Fibroblast of the conjunctiva (primary cell): ENCODE data around the gene GGN.
A peak's percentile ranks its signal among the peaks of the same experiment; 100 is the strongest.
"Not testable (repeated sequence)": the region's sequence is repeated elsewhere in the genome, so short reads cannot be mapped to it uniquely, and the experiment has no call there.

Source experiments
- DNase-seq: peaks from one replicate; pipeline ENCODE4 v3.0.0-alpha.2; 2010; ENCODE audit warnings: low read depth

Gene GGN

DNA sequence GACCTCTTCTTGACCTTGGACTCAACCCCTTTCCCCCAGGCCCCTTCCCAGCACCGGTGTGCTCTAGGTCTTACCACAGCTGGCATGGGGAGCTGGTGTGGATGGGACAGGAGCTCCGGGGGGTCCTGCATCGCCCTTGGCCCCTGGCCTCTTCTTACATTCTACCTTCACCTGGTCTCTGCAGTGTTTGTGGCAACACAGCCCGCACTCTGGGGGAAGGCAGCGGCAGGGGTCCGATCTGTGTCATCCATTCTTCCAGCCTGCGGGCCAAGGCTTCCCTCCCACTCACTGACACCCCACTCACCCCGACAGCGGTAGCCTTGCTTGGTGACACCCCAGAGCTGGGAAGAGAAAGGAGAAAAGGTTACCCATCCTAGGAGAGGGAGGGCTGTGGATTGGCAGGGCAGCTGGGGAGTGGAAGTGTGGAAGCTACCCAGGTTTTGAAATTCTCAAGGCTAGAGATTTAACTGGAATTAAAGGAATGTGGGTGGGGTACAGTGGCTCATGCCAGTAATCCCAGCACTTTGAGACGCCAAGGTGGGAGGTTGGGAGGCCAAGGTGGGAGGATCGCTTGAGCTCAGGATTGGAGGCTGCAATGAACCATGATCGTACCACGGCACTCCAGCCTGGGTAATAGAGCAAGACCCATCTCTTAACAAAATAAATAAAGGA lies 23.3 kb upstream of the GGN start:
- DNase-seq, result no peak

DNA sequence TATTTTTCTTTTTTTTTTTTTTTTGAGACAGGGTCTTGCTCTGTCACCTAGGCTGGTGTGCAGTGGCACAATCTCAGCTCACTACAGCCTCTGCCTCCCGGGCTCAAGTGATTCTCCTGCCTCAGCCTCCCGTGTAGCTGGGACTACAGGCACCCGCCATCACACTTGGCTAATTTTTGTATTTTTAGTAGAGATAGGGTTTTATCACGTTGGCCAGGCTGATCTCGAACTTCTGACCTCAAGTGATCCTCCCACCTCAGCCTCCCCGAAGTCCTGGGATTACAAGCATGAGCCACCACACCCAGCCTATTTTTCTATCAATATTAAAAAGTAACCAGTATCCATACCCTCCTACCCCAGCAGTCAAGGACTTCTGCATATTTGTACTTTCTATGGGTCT lies 22.6 kb upstream of the GGN start:
- not testable (repeated sequence) for DNase-seq

DNA sequence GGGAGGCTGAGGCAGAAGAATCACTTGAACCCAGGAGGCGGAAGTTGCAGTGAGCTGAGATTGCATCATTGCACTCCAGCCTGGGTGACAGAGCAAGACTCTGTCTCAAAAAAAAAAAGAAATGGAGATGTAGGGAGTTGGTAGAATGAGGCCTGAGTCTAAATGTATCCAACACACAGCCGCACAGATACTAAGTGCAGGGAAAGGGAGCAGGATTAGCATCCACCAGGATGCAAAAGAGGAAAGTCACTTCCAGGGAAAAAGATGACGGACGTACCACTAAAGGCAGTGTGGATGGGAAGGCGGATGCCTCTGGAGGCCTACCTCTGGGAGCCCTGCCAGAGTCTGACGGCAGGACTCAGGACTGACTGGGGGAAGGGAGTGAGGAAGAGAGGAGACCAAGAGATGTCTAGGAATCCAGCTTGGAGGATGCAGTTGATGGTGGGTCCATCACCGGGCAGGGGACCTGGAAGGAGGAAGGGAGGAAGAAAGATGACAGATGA lies 21.8 kb upstream of the GGN start:
- no peak for DNase-seq

DNA sequence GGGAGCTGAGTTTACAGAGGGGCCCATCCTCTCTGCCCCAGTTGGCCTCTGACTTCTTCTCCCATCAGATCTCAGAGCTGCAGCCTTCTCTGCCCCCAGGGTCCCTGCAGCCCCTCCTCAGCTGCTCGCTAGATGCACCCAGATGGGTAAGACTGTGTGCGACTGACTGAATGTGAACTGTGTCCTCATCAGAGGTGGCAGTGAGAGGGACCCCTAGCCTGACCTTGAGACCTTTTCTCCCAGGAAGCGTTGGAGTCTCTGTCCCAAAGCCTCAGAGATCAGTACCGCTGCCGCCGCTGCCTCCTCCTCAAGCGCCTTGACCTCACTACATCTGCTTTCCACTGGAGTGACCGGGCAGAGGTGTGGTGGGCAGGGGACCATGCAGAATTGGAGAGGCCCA lies 17.4 kb upstream of the GGN start:
- no peak for DNase-seq

DNA sequence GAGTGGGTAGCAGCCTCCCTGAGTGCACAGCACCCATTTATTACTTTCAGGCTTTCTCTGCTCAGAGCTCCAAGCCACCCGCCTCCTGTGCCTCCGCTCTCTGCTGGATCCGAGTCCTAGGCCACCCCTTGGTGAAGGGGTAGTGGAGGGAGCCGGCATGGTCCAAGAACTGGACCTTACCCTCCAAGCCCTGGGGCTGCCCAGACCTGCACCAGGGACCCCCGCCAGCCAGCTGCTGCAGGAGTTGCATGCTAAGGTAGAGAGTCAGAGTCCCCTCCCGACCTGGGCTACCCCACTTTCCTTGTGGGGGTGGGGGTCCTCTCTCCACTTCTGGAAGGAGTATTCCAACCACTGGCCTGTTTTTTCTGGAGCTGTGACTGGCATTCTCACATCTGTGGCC lies 17.0 kb upstream of the GGN start:
- no peak for DNase-seq

DNA sequence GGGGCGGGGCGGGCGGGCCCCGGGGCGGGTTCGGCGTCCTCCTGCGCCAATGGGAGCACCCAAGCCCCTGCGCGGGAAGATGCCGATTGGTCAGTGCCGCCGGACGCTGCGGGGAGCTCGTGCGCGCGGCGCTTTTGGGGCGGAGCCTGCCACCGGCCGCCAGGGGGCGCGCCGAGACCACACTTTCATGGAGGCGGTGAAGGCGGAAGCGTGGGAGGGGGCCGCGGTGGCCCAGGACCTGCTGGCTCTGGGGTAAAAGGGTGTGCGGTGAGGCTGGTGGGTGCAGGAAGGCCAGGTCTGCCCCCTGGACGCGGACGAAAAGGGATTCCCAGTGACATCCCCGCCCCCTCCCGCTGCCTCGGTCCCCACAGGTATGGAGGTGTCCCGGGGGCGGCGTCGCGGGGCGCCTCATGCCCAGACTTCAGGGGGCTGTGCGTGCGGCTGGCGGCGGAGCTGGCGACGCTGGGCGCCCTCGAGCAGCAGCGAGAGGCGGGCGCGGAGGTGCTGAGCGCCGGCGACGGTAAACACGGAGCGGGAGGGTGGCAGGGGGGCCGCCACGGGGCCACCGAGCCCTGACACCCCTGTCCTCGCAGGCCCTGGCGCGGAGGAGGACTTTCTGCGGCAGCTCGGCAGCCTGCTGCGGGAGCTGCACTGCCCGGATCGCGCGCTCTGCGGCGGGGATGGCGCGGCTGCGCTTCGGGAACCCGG lies 15.3 kb upstream of the GGN start, which contains the start of gene FAM98C:
TSS of gene FAM98C (plus strand) at position 127 of the 708 bp plus-strand sequence. CDS start at position 188, 61 bp downstream.
- DNase-seq, result peak; percentile 91

DNA sequence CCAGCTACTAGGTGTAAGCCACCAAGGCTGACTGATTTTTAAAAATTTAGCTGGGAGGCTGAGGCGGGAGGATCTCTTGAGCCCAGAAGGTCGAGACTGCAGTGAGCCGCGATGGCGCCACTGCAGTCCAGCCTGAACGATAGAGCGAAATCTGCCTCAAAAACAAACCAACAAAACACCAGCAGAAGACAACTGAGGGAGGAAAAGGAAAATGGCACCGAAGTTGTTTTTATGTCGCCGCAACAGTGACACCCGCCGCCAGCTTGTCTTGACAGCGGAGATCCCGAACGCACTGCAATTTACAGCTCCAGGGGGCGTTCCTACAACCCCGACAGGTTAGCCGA lies 14.8 kb upstream of the GGN start:
- no peak for DNase-seq

DNA sequence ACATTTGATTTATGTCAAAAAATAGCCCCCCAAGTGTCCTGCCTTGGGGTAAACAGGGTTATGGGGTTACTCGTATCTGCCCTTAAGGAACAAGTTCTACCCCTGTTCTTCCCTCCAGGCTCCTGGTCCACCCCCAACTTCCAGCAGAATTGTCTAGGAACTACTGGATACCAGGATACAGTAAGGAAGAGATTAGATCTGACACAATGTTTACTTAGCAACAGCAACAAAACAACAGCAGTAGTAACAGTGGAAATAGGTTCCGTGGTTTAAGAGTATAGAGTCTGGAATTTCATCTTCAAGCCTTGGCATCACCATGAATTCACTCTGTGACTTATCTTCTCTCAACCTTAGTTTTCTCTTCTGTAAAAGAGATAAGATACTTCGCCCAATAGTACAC lies 13.3 kb upstream of the GGN start:
- DNase-seq, result no peak

DNA sequence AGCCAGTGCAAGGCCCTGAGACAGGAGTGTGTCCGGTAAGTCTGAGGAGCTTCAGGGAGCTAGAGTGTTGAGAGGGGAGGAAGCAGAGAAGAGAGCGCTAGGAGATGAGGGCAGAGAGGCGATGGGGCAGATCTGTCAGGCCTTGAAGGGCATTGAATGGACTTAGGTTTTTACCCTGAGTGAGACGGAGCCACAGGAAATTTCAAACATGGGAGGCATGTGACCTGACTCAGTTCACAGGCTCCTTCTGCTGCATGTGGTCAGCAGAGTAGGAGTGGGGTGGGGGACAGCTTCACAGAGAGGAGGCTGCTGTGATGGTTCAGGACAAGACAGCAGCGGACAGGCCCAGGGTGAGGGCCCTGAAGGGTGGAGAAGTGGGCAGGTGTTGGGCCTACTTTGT lies 12.5 kb upstream of the GGN start:
- no peak for DNase-seq

DNA sequence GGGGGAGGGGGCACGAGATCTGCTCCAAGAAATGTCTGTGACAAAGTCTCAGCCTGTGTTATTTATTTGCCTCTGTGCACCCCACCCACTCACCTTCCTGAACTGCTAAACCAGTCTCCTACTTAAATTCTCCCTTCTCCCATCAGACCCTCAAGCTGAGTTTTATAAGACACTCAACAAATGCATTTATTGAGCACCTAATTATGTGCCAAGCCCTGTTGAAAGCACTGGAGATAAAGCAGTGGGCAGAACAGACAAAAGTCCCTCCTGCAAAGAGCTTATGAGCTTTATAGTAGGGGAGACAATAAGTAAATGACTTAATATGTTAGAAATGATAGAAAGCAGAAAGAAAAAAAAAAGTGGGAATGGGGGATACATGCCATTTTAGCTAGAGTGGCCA lies 11.7 kb upstream of the GGN start:
- no peak for DNase-seq

DNA sequence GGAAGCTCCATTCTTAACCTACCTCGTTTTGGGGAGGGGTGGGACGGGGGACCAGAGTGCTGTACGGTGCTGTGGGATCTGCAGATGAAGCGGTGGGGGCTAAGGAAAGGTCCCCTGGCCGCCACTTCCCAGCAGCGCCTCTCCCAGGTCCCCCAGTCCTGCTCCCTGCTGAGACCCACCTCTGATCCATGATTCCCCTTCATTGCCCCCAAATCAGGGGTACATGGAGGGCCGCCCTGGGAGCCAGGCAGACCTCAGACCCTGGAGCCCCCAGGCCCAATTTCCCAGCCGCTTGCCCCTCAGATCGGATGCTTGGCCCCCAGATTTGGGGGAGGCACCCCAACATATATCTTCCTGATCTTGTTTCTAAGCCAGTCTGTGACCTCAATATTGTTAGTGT lies 11.2 kb upstream of the GGN start:
- no peak for DNase-seq

DNA sequence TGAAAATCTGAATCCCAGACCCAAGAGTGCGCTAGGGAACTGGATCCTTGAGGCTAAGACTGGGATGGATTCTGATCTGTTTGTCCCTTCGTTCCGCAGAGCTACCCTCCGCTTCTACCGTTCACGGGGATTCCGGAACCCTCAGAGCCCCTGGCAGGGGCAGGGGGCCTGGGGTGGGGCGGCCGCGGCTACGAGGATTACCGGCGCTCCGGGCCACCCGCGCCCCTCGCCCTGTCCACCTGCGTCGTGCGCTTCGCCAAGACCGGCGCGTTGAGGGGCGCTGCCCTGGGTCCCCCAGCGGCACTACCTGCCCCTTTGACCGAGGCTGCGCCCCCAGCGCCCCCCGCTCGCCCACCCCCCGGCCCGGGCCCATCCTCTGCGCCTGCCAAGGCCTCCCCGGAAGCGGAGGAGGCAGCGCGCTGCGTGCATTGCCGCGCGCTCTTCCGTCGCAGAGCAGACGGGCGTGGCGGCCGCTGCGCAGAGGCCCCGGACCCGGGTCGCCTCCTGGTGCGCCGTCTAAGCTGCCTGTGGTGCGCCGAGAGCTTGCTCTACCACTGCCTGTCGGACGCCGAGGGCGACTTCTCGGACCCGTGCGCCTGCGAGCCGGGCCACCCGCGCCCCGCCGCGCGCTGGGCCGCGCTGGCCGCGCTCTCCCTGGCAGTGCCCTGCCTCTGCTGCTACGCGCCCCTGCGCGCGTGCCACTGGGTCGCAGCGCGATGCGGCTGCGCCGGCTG lies 7.7 kb upstream of the GGN start:
- no peak for DNase-seq

DNA sequence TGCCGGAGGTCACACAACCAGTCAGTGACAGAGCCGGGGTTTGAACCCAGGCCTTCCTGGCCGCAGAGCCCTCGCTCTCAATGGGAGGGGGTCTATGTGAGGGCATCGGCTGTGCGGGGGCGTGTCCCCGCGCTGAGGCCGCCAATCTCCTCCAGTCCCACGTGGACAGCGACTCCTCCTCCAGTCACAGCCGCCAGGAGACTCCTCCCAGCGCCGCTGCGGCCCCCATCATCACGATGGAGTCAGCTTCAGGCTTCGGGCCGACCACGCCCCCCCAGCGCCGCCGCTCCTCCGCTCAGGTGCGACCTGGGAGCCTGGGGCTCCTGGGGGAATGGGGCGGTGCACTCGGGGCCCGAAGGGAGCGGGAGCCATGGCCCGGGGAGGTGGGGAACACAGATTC lies 6.7 kb upstream of the GGN start:
- no peak for DNase-seq

DNA sequence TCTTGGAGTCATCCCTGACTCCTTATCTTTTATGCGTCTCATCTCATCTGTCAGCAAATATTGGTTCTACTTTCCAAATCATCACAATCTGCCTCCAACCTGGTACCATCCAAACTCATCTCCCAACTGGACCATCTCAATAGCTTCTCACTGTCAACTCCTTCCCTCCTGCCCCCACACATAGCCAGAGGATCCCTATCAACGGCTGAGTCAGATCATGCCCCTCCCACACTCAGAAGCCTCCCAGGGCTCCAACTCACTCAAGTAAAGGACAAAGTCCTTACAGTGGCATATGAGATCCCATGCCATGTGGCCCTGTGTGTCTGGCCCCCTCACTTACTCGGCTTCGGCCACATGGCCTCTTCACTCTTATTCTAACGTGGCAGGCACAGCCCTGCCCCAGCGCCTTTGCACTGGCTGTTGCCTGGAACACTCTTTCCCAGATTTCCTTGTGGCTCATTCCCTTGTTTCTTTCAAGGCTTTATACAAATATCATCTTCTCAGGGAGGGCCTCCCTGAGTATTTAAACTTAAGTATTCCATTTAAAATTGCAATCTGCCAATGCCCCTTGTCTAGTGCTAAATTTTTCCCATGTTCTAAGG lies 5.0 kb upstream of the GGN start:
- no peak for DNase-seq

DNA sequence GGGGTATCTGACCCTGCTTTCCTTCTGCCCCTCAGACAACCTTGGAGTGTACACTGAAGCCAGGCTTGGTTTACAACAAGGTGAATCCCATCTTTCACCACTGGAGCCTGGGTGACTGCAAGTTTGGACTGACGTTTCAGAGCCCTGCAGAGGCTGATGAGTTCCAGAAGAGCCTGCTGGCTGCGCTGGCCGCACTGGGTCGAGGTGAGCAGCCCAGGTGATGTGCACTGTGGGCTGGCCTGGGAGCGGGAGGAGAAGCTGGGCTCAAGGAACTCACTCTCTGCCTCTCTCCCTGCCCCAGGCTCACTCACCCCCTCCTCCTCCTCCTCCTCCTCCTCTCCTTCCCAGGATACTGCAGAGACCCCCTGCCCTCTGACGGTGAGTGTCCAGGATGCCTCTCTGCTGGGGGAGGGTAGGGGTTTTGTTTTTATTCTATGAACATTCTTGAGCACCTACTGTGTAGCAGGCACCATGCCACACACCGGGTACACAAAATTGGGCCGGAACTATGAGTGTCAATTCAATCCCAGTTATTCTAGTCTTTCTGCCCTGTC lies 4.2 kb upstream of the GGN start:
- DNase-seq, result no peak

DNA sequence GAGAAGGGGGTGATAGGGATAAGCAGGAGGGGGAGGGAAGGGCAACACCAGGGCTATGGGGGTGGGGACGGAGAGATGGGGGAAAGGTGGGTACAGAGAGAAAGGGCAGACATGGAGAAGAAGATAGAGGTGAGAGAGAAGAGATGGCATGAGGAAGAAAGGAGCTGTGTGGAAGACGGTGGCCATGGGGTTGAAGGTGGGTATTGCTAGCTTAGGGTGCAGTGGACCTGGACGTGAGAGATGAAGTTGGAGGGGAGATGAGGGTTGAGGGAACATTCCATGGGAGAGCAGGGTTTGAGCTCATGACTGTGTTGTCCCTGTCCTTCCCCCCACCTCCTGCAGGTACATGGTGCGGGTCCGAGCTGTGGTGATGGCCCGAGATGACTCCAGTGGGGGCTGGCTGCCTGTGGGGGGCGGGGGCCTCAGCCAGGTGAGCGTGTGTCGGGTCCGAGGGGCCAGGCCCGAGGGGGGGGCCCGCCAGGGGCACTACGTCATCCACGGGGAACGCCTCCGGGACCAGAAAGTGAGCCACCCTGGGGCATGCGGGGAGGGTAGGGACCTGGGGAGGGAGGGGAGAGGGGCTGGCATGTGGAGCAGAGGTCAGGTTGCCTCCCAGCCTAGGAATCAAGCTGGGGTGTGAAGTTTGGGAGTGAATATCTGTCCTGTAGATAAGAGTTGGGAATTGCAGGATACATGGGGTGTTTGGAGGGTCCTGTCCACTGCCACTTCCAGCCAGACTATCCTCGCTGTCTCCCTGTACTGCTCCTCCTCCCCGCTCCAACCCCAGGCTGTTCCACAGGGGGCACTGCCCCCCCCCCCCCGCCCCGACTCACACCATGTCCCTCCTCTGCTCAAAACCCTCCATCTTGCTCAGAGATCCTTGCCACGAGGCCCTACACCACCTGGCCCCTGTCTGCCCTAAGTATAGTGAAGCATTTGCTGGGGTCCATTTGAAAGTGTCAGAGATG lies 2.4 kb upstream of the GGN start:
- no peak for DNase-seq

DNA sequence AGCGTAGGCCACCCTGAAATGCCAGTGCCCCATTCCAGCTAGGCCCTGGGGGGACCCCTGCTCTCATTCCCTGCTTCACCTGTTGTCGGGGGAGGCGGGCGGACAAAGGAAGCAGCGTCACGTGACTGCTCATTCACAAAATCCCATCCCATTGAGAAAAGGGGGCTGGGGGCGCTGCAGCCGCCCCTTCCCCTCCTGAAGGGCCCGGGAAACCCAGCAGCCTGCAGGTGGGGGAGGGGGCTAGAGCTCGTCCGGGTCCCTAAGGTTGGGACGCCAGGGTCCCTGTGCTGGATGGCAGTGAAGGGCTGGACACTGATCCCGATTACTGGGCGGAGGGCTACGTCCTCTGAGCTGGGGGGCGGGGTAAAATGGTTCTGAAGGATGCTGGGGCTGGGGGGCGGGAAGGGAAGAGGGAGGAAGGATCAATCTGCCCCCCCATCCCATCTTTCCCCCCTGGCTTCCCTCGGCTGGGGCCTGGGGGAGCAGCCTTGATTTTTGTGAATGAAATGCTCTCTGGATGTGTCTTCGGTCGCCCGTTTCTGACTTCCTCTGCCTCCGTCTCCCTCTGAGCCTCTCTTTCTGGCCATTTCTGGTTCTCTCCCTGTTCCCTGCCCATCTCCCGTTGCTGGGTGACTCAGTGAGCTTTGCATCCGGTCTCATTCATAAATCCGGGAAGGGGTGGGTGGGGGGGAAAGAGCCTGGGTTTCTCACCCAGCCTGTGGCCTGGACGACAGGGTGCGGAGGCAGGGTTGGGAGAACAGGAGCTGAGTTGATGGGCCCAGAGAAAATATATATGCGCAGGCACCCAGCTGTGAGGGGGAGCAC lies 1.5 kb upstream of the GGN start:
- peak; percentile 40 for DNase-seq

DNA sequence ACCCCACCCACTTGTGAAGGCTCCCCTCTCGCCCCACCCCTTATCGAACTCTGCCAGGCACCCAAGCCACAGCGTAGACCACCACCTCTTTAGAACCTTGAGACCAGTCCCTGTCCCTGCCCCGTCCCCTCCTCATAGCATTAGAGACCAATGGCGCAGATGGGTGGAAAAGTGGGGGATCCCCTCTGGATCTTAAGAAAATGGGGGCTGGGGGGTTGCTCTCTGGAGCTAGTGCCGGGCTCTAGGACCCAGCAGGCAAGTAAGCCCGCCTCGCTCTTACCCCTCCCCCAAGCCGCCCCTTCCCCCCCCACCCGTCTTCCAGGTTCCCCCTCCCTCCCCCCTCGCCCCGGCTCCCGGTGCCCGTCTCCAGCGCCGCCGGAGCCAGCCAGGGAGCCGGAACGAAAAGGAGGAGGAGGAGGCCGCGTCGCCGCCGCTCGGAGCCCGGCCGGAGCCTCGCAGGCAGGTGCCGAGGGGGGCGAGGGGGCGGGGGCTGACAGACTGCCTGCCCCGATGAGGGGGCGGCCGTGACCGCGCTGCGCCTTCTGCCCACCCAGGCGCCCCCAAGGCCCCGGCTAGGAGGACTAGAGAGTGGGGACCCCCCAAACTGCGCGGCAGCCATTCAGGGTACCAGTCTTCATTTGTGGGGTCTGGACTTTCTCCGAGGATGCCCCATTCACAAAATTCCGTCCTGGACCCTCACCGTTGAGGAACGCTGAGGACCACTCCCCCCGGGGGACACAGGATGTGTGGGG lies 691 bp upstream of the GGN start, which contains the start of gene SPRED3:
TSS of gene SPRED3 (plus strand) at position 349 of the 752 bp plus-strand sequence. CDS start 1,606 bp downstream, outside the sequence.
- DNase-seq, result no peak

DNA sequence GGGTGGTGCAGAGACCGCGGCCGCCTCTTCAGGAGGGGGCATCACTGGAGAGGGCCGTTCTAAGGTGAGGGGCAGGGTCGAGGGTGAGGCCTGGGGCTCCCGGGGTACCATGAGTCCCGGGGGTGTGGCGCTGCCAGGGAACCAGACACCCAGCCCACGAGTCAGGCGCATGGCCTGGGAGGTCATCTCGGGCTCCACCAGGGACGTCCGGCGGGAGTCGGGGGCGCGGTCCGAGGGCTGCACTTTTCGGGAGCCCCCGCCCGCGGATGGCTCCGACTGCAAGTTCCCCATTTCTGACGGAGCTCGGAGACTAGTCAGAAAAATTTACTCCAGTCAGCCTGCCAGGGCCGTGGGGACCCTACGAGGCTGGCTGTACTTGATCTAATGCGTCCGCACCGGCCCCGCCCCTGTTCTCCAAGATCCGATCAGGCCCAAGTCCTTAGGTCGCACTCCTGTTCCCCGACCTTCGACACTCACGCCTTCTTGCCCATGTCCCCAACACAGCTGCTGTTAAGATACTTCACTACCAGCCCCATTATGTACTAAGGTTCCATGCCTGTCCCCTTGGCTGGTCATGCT lies 774 bp downstream of the GGN start:
- no peak for DNase-seq
